ENCODE measurements around the gene ARHGAP40. TPM values are rescaled to one million over a fixed set of nuclear protein-coding genes. Genes with fewer than 3 reads are reported as not detected.

The ARHGAP40 gene
- total and polyA plus RNA-seq, 2 of the 13 experiments (the other 11 are each of a cell fraction or from before 2014, with no cell fraction given): 0.75 to 2.1 TPM

GRCh38 chr20:38585404-38586180 lies 16.0 kb upstream of the ARHGAP40 start (continued):
- TF ChIP-seq EZH2 (conservative IDR thresholded peaks at IDR 0.05; ENCODE audit: low read depth, low read length) (no peak; the same call in 1 of the 2 replicates), ATAD3A (CRISPR knock-in tag; IDR thresholded peaks at IDR 0.05) (0 out of 2 replicates have a peak, but pooled peaks have one; percentile 17), HHEX (CRISPR knock-in tag; IDR thresholded peaks at IDR 0.05) (peak; percentile 74; the same call in 1 of the 2 replicates), TFDP2 (CRISPR knock-in tag; IDR thresholded peaks at IDR 0.05) (peak; percentile 40; the same call in 1 of the 2 replicates), ZNF775 (CRISPR knock-in tag; IDR thresholded peaks at IDR 0.05; ENCODE audit: borderline replicate concordance) (no peak), CHD4 (IDR thresholded peaks at IDR 0.05; ENCODE audit: borderline replicate concordance, low read length) (peak; percentile 97), CTCF (CRISPR knock-in tag; IDR thresholded peaks at IDR 0.05) (peak; percentile 26; the same call in 1 of the 2 replicates), ZNF678 (CRISPR knock-in tag; IDR thresholded peaks at IDR 0.05) (no peak), SYNCRIP (IDR thresholded peaks at IDR 0.05; ENCODE audit: insufficient read depth, low read depth, low read length) (no peak), ZNF33B (CRISPR knock-in tag; IDR thresholded peaks at IDR 0.05) (no peak), MIER2 (CRISPR knock-in tag; IDR thresholded peaks at IDR 0.05) (peak; percentile 78; the same call in 1 of the 2 replicates), ZSCAN25 (CRISPR knock-in tag; IDR thresholded peaks at IDR 0.05) (0 out of 2 replicates have a peak, but pooled peaks have one; percentile 47), ZMAT3 (CRISPR knock-in tag; conservative IDR thresholded peaks at IDR 0.05) (no peak), GMEB2 (CRISPR knock-in tag; IDR thresholded peaks at IDR 0.05; ENCODE audit: low read depth) (no peak), EEA1 (CRISPR knock-in tag; IDR thresholded peaks at IDR 0.05; ENCODE audit: borderline replicate concordance) (peak; percentile 85; the same call in 1 of the 2 replicates), ZNF160 (CRISPR knock-in tag; IDR thresholded peaks at IDR 0.05) (0 out of 2 replicates have a peak, but pooled peaks have one; percentile 30), HDAC6 (IDR thresholded peaks at IDR 0.05; ENCODE audit: low read depth, low read length) (no peak), KLF6 (CRISPR knock-in tag; IDR thresholded peaks at IDR 0.05) (no peak; the same call in 1 of the 2 replicates), ZNF549 (CRISPR knock-in tag; IDR thresholded peaks at IDR 0.05) (no peak), ZSCAN30 (CRISPR knock-in tag; IDR thresholded peaks at IDR 0.05) (no peak), DMTF1 (CRISPR knock-in tag; IDR thresholded peaks at IDR 0.05) (no peak), KAT7 (CRISPR knock-in tag; IDR thresholded peaks at IDR 0.05; ENCODE audit: borderline replicate concordance) (peak; percentile 53; the same call in 1 of the 2 replicates), ZKSCAN8 (CRISPR knock-in tag; IDR thresholded peaks at IDR 0.05; ENCODE audit: borderline replicate concordance) (peak; percentile 85), CHCHD3 (CRISPR knock-in tag; IDR thresholded peaks at IDR 0.05) (no peak)
